ENCODE measurements around the gene TJP1. TPM values are rescaled to one million over a fixed set of nuclear protein-coding genes. Genes with fewer than 3 reads are reported as not detected.
"Not testable (repeated sequence)": the region's sequence is repeated elsewhere in the genome, so short reads cannot be mapped to it uniquely, and the experiment has no call there.

Gene TJP1
- total and polyA plus RNA-seq, 4 donors: 17.4 to 141 (median 71.5) TPM

- no peaks in the 10 kb centered on the region for H3K4me1 ChIP-seq (ENCODE audit: control insufficient read depth in 1 of 2, insufficient read depth in 2 of 2, low read length in 2 of 2)
- no peaks in the 10 kb centered on the region for H3K9me3 ChIP-seq (ENCODE audit: control insufficient read depth, low read length)
- ATAC-seq (ENCODE audit: low FRiP score) (no peak), DNase-seq (no peak)
- intact Hi-C loops (cut with DNase I): no loop called here
- H3K27ac ChIP-seq (ENCODE audit: low read depth in 1 of 2, low read length in 2 of 2): no peak overlapping the region
- H3K4me3 ChIP-seq (ENCODE audit: low read length in 2 of 2): no peak overlapping the region
- 71 to 79% methylated on average over 2 of the region's 2 CpGs for WGBS, 2 donors
- H3K36me3 ChIP-seq (ENCODE audit: control insufficient read depth in 1 of 2, insufficient read depth in 2 of 2, low read length in 1 of 2): peaks cover 2 to 3% of the 10 kb centered on the region in 2 donors
- no peaks in the 10 kb centered on the region for H3K27me3 ChIP-seq (ENCODE audit: control insufficient read depth in 1 of 2, insufficient read depth in 2 of 2, low read length in 1 of 2)
These were observed 51.5 kb downstream of the TJP1 start for GRCh38 chr15:29770796-29771195.

- peak in 1 of 2 donors; percentile 61 for DNase-seq
- Histone ChIP-seq H3K4me1 (ENCODE audit: control insufficient read depth in 1 of 2, insufficient read depth in 2 of 2, low read length in 2 of 2) (no peaks in the 10 kb centered on the region), H3K36me3 (ENCODE audit: control insufficient read depth in 1 of 2, insufficient read depth in 2 of 2, low read length in 1 of 2) (peaks cover 2 to 9% of the 10 kb centered on the region in 2 donors), H3K27me3 (ENCODE audit: control insufficient read depth in 1 of 2, insufficient read depth in 2 of 2, low read length in 1 of 2) (no peaks in the 10 kb centered on the region), H3K4me3 (ENCODE audit: low read length in 2 of 2) (no peak overlapping the region), H3K27ac (ENCODE audit: low read depth in 1 of 2, low read length in 2 of 2) (no peak overlapping the region), H3K9me3 (ENCODE audit: control insufficient read depth, low read length) (no peaks in the 10 kb centered on the region)
- intact Hi-C loops (cut with DNase I): no loop called here
- peak; percentile 48 for ATAC-seq (ENCODE audit: low FRiP score)
- 38 to 45% methylated on average over 8 of the region's 8 CpGs for WGBS, 2 donors
These were observed 56.3 kb downstream of the TJP1 start for GRCh38 chr15:29765898-29766527.

GRCh38 chr15:29765234-29765841, 56.9 kb downstream of the TJP1 start:
- Histone ChIP-seq H3K27me3 (ENCODE audit: control insufficient read depth in 1 of 2, insufficient read depth in 2 of 2, low read length in 1 of 2) (no peaks in the 10 kb centered on the region), H3K4me1 (ENCODE audit: control insufficient read depth in 1 of 2, insufficient read depth in 2 of 2, low read length in 2 of 2) (no peaks in the 10 kb centered on the region), H3K4me3 (ENCODE audit: low read length in 2 of 2) (no peak overlapping the region), H3K27ac (ENCODE audit: low read depth in 1 of 2, low read length in 2 of 2) (no peak overlapping the region), H3K9me3 (ENCODE audit: control insufficient read depth, low read length) (no peaks in the 10 kb centered on the region), H3K36me3 (ENCODE audit: control insufficient read depth in 1 of 2, insufficient read depth in 2 of 2, low read length in 1 of 2) (peaks cover 2 to 9% of the 10 kb centered on the region in 2 donors)
- no peak for DNase-seq
- intact Hi-C loops (cut with DNase I): no loop called here
- ATAC-seq (ENCODE audit: low FRiP score): no peak
- 85 to 87% methylated on average over 3 of the region's 3 CpGs for WGBS, 2 donors

GRCh38 chr15:29759596-29759995, 62.7 kb downstream of the TJP1 start:
- Histone ChIP-seq H3K4me3 (ENCODE audit: low read length in 2 of 2) (no peak overlapping the region), H3K27ac (ENCODE audit: low read depth in 1 of 2, low read length in 2 of 2) (no peak overlapping the region), H3K4me1 (ENCODE audit: control insufficient read depth in 1 of 2, insufficient read depth in 2 of 2, low read length in 2 of 2) (peaks cover 0 to 3% of the 10 kb centered on the region in 2 donors), H3K36me3 (ENCODE audit: control insufficient read depth in 1 of 2, insufficient read depth in 2 of 2, low read length in 1 of 2) (peaks cover 0 to 7% of the 10 kb centered on the region in 2 donors), H3K9me3 (ENCODE audit: control insufficient read depth, low read length) (no peaks in the 10 kb centered on the region), H3K27me3 (ENCODE audit: control insufficient read depth in 1 of 2, insufficient read depth in 2 of 2, low read length in 1 of 2) (no peaks in the 10 kb centered on the region)
- DNase-seq (no peak), ATAC-seq (ENCODE audit: low FRiP score) (no peak)
- intact Hi-C loops (cut with DNase I): no loop called here
- 70 to 83% methylated on average over 2 of the region's 2 CpGs for WGBS, 2 donors

- no peak for ATAC-seq (ENCODE audit: low FRiP score)
- H3K4me1 ChIP-seq (ENCODE audit: control insufficient read depth in 1 of 2, insufficient read depth in 2 of 2, low read length in 2 of 2): peaks cover 0 to 3% of the 10 kb centered on the region in 2 donors
- WGBS, 2 donors: 20 to 29% methylated on average over 5 of the region's 5 CpGs
- no peak overlapping the region for H3K4me3 ChIP-seq (ENCODE audit: low read length in 2 of 2)
- intact Hi-C loops (cut with DNase I): no loop called here
- peaks cover 2% of the 10 kb centered on the region in 2 donors for H3K36me3 ChIP-seq (ENCODE audit: control insufficient read depth in 1 of 2, insufficient read depth in 2 of 2, low read length in 1 of 2)
- no peak for DNase-seq
- H3K27me3 ChIP-seq (ENCODE audit: control insufficient read depth in 1 of 2, insufficient read depth in 2 of 2, low read length in 1 of 2): no peaks in the 10 kb centered on the region
- no peaks in the 10 kb centered on the region for H3K9me3 ChIP-seq (ENCODE audit: control insufficient read depth, low read length)
- H3K27ac ChIP-seq (ENCODE audit: low read depth in 1 of 2, low read length in 2 of 2): no peak overlapping the region
These were observed 65.7 kb downstream of the TJP1 start for GRCh38 chr15:29756358-29757267.

DNA sequence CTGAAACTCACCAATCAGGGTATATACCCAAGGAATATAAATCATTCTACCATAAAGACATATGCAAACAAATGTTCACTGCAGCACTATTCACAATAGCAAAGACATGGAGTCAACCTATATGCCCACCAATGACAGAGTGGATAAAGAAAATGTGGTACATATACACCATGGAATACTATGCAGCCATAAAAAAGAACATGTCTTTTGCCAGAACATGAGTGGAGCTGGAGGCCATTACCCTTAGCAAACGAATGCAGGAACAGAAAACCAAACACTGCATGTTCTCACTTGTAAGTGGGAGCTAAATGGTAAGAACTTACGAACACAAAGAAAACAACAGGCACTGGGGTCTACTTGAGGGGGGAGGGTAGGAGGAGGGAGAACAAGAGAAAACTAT, 68.3 kb downstream of the TJP1 start:
- H3K27me3 ChIP-seq (ENCODE audit: control insufficient read depth in 1 of 2, insufficient read depth in 2 of 2, low read length in 1 of 2); H3K4me3 ChIP-seq (ENCODE audit: low read length in 2 of 2); H3K36me3 ChIP-seq (ENCODE audit: control insufficient read depth in 1 of 2, insufficient read depth in 2 of 2, low read length in 1 of 2); H3K27ac ChIP-seq (ENCODE audit: low read depth in 1 of 2, low read length in 2 of 2); H3K4me1 ChIP-seq (ENCODE audit: control insufficient read depth in 1 of 2, insufficient read depth in 2 of 2, low read length in 2 of 2); intact Hi-C loops (cut with DNase I); H3K9me3 ChIP-seq (ENCODE audit: control insufficient read depth, low read length); DNase-seq; ATAC-seq (ENCODE audit: low FRiP score): not testable (repeated sequence)
- 92 to 99% methylated on average over 2 of the region's 2 CpGs for WGBS, 2 donors

- no peak for ATAC-seq (ENCODE audit: low FRiP score)
- Histone ChIP-seq H3K9me3 (ENCODE audit: control insufficient read depth, low read length) (no peaks in the 10 kb centered on the region), H3K27ac (ENCODE audit: low read depth in 1 of 2, low read length in 2 of 2) (no peak overlapping the region), H3K36me3 (ENCODE audit: control insufficient read depth in 1 of 2, insufficient read depth in 2 of 2, low read length in 1 of 2) (peaks cover 0 to 2% of the 10 kb centered on the region in 2 donors), H3K27me3 (ENCODE audit: control insufficient read depth in 1 of 2, insufficient read depth in 2 of 2, low read length in 1 of 2) (no peaks in the 10 kb centered on the region), H3K4me1 (ENCODE audit: control insufficient read depth in 1 of 2, insufficient read depth in 2 of 2, low read length in 2 of 2) (peaks cover 0 to 3% of the 10 kb centered on the region in 2 donors), H3K4me3 (ENCODE audit: low read length in 2 of 2) (no peak overlapping the region)
- intact Hi-C loops (cut with DNase I): no loop called here
- WGBS, 2 donors: 92 to 94% methylated on average over 7 of the region's 7 CpGs
- no peak for DNase-seq
These were observed 68.8 kb downstream of the TJP1 start for GRCh38 chr15:29753506-29753905.

- H3K27ac ChIP-seq (ENCODE audit: low read depth in 1 of 2, low read length in 2 of 2): no peak overlapping the region
- intact Hi-C loops (cut with DNase I): no loop called here
- H3K4me1 ChIP-seq (ENCODE audit: control insufficient read depth in 1 of 2, insufficient read depth in 2 of 2, low read length in 2 of 2): no peaks in the 10 kb centered on the region
- H3K27me3 ChIP-seq (ENCODE audit: control insufficient read depth in 1 of 2, insufficient read depth in 2 of 2, low read length in 1 of 2): no peaks in the 10 kb centered on the region
- H3K9me3 ChIP-seq (ENCODE audit: control insufficient read depth, low read length): no peaks in the 10 kb centered on the region
- peaks cover 0 to 2% of the 10 kb centered on the region in 2 donors for H3K36me3 ChIP-seq (ENCODE audit: control insufficient read depth in 1 of 2, insufficient read depth in 2 of 2, low read length in 1 of 2)
- WGBS, 2 donors: 66 to 74% methylated on average over 2 of the region's 2 CpGs
- no peak for DNase-seq
- no peak for ATAC-seq (ENCODE audit: low FRiP score)
- no peak overlapping the region for H3K4me3 ChIP-seq (ENCODE audit: low read length in 2 of 2)
These were observed 71.5 kb downstream of the TJP1 start for GRCh38 chr15:29750754-29751153.
